Panc1 (cell line): ENCODE measurements around the gene OOSP4A. TPM values are rescaled to one million over a fixed set of nuclear protein-coding genes. Genes with fewer than 3 reads are reported as not detected.

Experiments
- ATAC-seq: fragments of 200-7000 bp; cut with Tn5 transposase; 2 replicates; pipeline ENCODE4 v1.9.1; 2020; ENCODE audit warnings: mild to moderate bottlenecking, moderate library complexity
- BruUV-seq: library from RNA; stranded (reverse); fragments of 400-500 nt; replicated peaks from 2 replicates; lab custom pipeline; 2021; lab: Mats Ljungman, UMichigan
- CTCF ChIA-PET: fragments of 300-600 bp; sonication (Branson Sonifier 250); formaldehyde crosslinking; loops from one replicate; lab custom pipeline; 2022; ENCODE audit warnings: antibody characterized with exemption; lab: Charles Lee
- POLR2A ChIA-PET: fragments of 300-600 bp; sonication (Branson Sonifier 250); formaldehyde crosslinking; loops from one replicate; lab custom pipeline; 2022; ENCODE audit warnings: antibody characterized with exemption; lab: Charles Lee
- DNase-seq: peaks from one replicate; pipeline ENCODE4 v3.0.0-alpha.2; 2010; ENCODE audit warnings: low read depth, low spot score
- H3K27ac ChIP-seq: 2 replicates; pipeline ENCODE4 v1.5.1; 2011; ENCODE audit warnings: mild to moderate bottlenecking, low read length, inconsistent platforms
- H3K27me3 ChIP-seq: fragments of 200-500 bp; sonication (Bioruptor generic); 2 replicates; pipeline ENCODE4 v1.6.0; 2014; ENCODE audit warnings: low read length, inconsistent platforms; ENCODE audit not compliant: control insufficient read depth, insufficient read depth
- H3K36me3 ChIP-seq: fragments of 200-500 bp; sonication (Bioruptor generic); 2 replicates; pipeline ENCODE4 v1.5.1; 2014; ENCODE audit warnings: inconsistent platforms, mild to moderate bottlenecking, low read length, moderate library complexity; ENCODE audit not compliant: control insufficient read depth, insufficient read depth
- H3K4me1 ChIP-seq: 2 replicates; pipeline ENCODE4 v1.5.1; 2011; ENCODE audit warnings: inconsistent platforms, mild to moderate bottlenecking, low read length, moderate library complexity; ENCODE audit not compliant: control insufficient read depth, insufficient read depth
- H3K4me3 ChIP-seq, 2 experiments: 2 replicates each; pipeline ENCODE4 v1.5.1; 2011 to 2012; ENCODE audit warnings: low read depth in 2 of 2, low read length in 2 of 2, mild to moderate bottlenecking in 2 of 2, inconsistent platforms in 1 of 2, moderate library complexity in 1 of 2
- H3K9me3 ChIP-seq: fragments of 200-500 bp; sonication (Bioruptor generic); 2 replicates; pipeline ENCODE4 v1.5.1; 2014; ENCODE audit warnings: low read depth, mild to moderate bottlenecking, inconsistent platforms, low read length, moderate library complexity; ENCODE audit not compliant: control insufficient read depth, insufficient read depth
- POLR2AphosphoS5 ChIP-seq: IDR thresholded peaks from 2 replicates; pipeline ENCODE4 v1.6.1; 2012; ENCODE audit warnings: mild to moderate bottlenecking, low read depth, low read length, moderate library complexity
- REST ChIP-seq, 2 experiments: IDR thresholded peaks; 2 replicates each; pipeline ENCODE4 v1.6.1; 2011 to 2012; ENCODE audit warnings: low read depth in 2 of 2, control low read depth in 1 of 2, low read length in 1 of 2, mild to moderate bottlenecking in 1 of 2, moderate library complexity in 1 of 2; ENCODE audit not compliant: insufficient read depth in 1 of 2
- SIN3A ChIP-seq: IDR thresholded peaks from 2 replicates; pipeline ENCODE4 v1.6.1; 2012; ENCODE audit warnings: low read depth, mild to moderate bottlenecking, low read length, moderate library complexity, borderline replicate concordance; ENCODE audit not compliant: insufficient read depth
- TCF7L2 ChIP-seq: IDR thresholded peaks from 2 replicates; pipeline ENCODE4 v1.6.1; 2011; ENCODE audit warnings: mild to moderate bottlenecking, low read depth, low read length, inconsistent platforms
- in situ Hi-C: cut with HindIII; loops from 2 replicates; pipeline ENCODE4 v1.10.0; 2016; ENCODE audit warnings: low sequenced_read_pairs, low pct_unique_long_range_greater_than_20kb
- intact Hi-C: fragments of 100-400 bp; cut with micrococcal nuclease; formaldehyde crosslinking; loops from one replicate; pipeline ENCODE4 v1.10.0; 2022; ENCODE audit not compliant: unreplicated experiment
- total RNA-seq: library from RNA; stranded (reverse); gene quantifications from one replicate; pipeline ENCODE4 v1.2.1, GENCODE V29; 2021; ENCODE audit not compliant: unreplicated experiment
- TF ChIP-seq, protein P1 (sequence below): fragments of 450-650 bp; IDR thresholded peaks from 2 replicates; pipeline ENCODE4 v1.5.1; 2017; ENCODE audit warnings: mild to moderate bottlenecking

The OOSP4A gene
- total RNA-seq, 1 experiment from 2014 or later, result not detected

DNA sequence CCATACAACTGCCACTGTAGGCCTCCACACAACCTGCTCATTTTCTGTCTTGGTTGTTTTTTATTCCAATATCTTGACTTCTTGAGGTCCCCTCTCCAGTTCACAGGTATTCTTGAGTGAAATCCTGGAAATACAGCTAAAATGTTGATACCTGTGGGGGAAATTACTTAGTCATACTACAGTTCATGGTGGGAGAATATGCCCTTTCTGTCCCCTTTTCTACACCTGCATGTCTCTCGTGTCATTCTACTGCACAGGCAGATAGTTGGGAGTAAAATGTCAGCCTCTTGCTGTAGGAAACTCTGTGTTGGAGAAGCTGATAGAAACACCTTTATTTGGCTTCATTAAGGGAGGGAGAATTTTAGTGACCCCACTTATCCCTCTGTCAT, 4.6 kb downstream of the OOSP4A start:
- ChIA-PET CTCF (no interaction called here), POLR2A (no interaction called here)
- TF ChIP-seq POLR2AphosphoS5, result no peak
- TF ChIP-seq, protein P1, sequence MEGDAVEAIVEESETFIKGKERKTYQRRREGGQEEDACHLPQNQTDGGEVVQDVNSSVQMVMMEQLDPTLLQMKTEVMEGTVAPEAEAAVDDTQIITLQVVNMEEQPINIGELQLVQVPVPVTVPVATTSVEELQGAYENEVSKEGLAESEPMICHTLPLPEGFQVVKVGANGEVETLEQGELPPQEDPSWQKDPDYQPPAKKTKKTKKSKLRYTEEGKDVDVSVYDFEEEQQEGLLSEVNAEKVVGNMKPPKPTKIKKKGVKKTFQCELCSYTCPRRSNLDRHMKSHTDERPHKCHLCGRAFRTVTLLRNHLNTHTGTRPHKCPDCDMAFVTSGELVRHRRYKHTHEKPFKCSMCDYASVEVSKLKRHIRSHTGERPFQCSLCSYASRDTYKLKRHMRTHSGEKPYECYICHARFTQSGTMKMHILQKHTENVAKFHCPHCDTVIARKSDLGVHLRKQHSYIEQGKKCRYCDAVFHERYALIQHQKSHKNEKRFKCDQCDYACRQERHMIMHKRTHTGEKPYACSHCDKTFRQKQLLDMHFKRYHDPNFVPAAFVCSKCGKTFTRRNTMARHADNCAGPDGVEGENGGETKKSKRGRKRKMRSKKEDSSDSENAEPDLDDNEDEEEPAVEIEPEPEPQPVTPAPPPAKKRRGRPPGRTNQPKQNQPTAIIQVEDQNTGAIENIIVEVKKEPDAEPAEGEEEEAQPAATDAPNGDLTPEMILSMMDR, result no peak
- BruUV-seq, result no TSS peak
- intact Hi-C loops, result no loop called here
- Histone ChIP-seq H3K27ac (no peak overlapping the region), H3K4me1 (no peaks in the 10 kb centered on the region), H3K36me3 (no peaks in the 10 kb centered on the region), H3K27me3 (no peaks in the 10 kb centered on the region), H3K9me3 (no peaks in the 10 kb centered on the region), H3K4me3 (no peak overlapping the region)
- ATAC-seq (no peak), DNase-seq (no peak)
- in situ Hi-C loops, result no loop called here

- Histone ChIP-seq H3K27me3 (no peaks in the 10 kb centered on the region), H3K36me3 (no peaks in the 10 kb centered on the region), H3K4me3 (no peak overlapping the region), H3K4me1 (no peaks in the 10 kb centered on the region), H3K27ac (no peak overlapping the region), H3K9me3 (no peaks in the 10 kb centered on the region)
- no peak for ATAC-seq
- intact Hi-C loops (no loop called here), in situ Hi-C loops (no loop called here)
- no TSS peak for BruUV-seq
- DNase-seq, result no peak
- CTCF ChIA-PET, result no interaction called here
- POLR2A ChIA-PET, result no interaction called here
- TF ChIP-seq TCF7L2, result no peak
- TF ChIP-seq REST (IDR thresholded peaks at IDR 0.05; ENCODE audit: insufficient read depth in 1 of 2, low read depth in 2 of 2, low read length in 1 of 2), result no peak
- TF ChIP-seq SIN3A, result no peak
- TF ChIP-seq, protein P1, result no peak
- TF ChIP-seq POLR2AphosphoS5, result no peak
These were observed 9.3 kb downstream of the OOSP4A start for GRCh38 chr11:59973097-59973496.
